NCI-H345 (cell line): ENCODE results near the gene TMEM35A.
A peak's percentile ranks its signal among the peaks of the same experiment; 100 is the strongest.
"Not testable (repeated sequence)": the region's sequence is repeated elsewhere in the genome, so short reads cannot be mapped to it uniquely, and the experiment has no call there.

Source experiments
- DNase-seq: peaks from one replicate; lab custom pipeline; 2025; lab: John Stamatoyannopoulos, UW

Gene TMEM35A, protein sequence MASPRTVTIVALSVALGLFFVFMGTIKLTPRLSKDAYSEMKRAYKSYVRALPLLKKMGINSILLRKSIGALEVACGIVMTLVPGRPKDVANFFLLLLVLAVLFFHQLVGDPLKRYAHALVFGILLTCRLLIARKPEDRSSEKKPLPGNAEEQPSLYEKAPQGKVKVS

GRCh38 chrX:101078716-101079598 lies at the start of gene TMEM35A:
Gene TMEM35A, plus strand, starts transcription at chrX:101078879. Its CDS starts 124 bp downstream, at chrX:101079003.
- peak; percentile 24 for DNase-seq

DNA sequence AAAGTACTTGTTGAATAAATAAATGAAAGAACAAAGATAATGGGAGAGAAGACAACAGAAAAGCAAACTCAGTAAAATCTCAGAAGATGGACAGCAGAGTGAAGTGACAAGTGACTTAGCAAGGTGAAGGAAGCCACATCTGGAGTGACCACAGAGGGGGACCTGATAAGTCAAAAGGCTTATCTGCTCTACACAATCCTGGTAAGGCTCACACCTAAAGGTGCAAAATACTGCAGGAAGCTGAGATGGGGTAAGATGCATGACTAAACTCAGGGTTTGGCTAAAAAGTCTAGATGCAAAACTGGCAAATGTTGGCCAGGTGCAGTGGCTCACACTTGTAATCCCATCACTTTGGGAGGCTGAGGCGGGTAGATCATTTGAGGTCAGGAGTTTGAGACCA lies 49.0 kb upstream of the TMEM35A start:
- DNase-seq = no peak

GRCh38 chrX:101037231-101037630 lies 41.4 kb upstream of the TMEM35A start:
- no peak for DNase-seq

DNA sequence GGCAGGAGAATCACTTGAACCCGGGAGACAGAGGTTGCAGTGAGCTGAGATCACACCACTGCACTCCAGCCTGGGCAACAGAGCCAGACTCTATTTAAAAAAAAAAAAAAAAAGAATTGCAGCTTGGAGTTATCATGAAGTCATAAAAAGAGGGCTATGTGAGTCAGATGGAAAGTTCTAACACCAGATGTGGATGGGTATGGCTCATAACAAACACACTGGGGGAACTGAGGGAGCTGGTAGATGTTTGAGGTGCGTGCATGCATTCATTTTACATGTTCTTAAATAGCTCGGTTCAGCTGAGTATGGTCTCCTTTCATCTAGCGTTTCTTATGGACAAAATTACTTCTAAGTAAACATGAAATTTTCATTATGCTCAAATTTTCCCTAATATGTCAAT lies 38.5 kb upstream of the TMEM35A start:
- DNase-seq = no peak

- DNase-seq = no peak
Observed at GRCh38 chrX:101051153-101051548, 27.5 kb upstream of the TMEM35A start.

- peak; percentile 73 for DNase-seq
Observed at GRCh38 chrX:101051549-101052302, 27.0 kb upstream of the TMEM35A start, which contains the start of gene TRMT2B. Gene TRMT2B, minus strand, starts transcription at chrX:101052111. Its CDS starts 9,822 bp downstream, at chrX:101042289.

DNA sequence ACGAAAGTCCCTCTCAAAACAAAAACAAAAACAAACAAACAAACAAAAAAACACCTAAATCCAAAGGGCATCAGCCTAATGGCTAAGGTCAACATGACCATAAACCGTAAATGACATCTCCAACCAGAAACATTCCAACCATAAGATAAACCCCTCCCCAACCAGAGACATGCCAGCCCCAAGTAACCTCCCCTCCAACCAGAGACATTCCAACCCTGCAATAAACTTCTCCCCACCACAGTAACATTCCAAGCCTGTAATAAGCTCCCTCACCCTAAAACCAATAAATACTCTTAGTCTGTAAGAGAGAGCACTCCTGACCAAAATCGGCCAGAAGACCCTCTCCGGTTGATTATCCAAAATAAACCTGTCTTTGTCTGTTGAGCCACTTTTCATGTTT lies 22.1 kb upstream of the TMEM35A start:
- not testable (repeated sequence) for DNase-seq

- no peak for DNase-seq
Observed at GRCh38 chrX:101057093-101057714, 21.5 kb upstream of the TMEM35A start.

DNA sequence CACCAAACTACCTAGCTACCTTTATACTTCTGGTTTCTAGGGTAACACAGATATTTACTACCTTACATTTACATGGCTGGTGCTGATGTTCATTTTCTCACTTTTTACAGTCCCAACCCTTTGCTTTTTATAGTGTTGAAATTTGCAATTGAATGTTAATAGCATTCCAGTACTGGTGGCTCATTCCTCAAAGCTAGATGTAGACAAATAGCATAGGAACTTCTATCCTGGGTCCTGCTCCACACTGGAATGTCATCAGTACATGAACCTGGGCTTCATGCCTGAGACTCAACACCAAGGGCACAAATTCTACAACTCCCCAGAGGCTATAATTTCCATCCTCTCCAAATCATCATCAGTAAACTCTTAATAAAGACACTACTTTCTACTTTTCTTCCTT lies 16.5 kb upstream of the TMEM35A start:
- DNase-seq = no peak

GRCh38 chrX:101071582-101071981 lies 7.1 kb upstream of the TMEM35A start:
- no peak for DNase-seq

- DNase-seq = no peak
Observed at GRCh38 chrX:101079736-101080270, 1.1 kb downstream of the TMEM35A start.

- no peak for DNase-seq
Observed at GRCh38 chrX:101080326-101081124, 1.8 kb downstream of the TMEM35A start.

DNA sequence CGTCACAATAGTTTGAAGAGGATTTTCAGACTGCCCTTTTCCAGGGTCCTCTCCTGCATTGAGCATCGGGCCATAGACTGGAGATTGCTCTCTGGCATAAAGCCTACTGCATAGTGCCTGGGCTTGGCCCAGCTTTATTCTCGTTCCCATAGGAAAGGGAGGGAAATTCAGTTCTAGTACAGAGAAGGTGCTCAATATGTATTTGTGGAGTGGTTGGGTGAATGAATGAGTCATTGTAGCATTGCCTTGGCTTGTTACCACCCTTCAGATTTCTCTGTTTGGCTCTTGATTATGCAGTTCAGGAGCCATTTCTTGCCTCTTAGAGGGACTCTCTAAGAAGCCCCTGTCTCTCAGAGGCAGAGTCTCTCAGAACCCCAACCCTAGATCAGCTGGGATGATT lies 2.6 kb downstream of the TMEM35A start:
- no peak for DNase-seq

DNA sequence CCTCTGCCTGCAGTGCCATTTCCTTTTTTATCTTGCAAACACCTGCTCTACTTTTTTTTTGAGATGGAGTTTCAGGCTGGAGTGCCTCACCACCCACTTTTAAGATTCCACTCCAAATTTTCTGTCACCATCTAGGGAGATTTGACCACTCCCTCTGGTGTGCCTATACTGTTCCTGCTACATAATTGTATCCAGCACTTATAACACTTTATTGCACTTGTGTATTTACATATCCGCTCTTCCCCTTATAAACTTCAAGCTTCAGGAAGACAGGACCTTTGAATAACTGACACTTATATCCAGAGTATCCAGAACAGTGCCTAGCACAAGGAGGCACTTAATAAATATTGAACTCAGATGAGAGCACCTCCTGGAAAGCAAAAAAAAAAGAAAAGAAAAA lies 13.1 kb downstream of the TMEM35A start:
- no peak for DNase-seq

GRCh38 chrX:101097546-101098453 lies 19.1 kb downstream of the TMEM35A start, which contains the start of gene CENPI:
Gene CENPI, plus strand, starts transcription at chrX:101098204. Its CDS starts 2,867 bp downstream, at chrX:101101071.
- DNase-seq = peak; percentile 95

GRCh38 chrX:101108284-101108683 lies 29.6 kb downstream of the TMEM35A start:
- no peak for DNase-seq

DNA sequence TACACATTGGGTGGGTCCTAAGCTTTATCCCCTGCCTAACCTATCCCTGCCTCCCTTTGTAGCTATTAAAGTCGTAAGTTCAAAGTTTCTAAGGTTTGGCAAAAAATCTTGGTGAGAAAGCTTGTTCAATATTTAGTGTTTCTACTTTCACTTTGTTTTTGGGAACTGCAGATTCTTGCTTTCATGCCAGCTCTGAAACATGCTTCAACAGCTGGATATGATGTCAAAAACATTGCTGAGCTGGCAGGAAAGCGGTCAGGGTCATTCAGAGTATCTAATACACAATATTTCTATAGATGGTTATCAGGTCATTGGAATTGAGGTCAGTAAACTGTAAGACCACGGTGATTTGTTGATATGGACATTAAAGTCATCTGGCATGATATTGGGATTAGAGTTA lies 39.0 kb downstream of the TMEM35A start:
- no peak for DNase-seq

DNA sequence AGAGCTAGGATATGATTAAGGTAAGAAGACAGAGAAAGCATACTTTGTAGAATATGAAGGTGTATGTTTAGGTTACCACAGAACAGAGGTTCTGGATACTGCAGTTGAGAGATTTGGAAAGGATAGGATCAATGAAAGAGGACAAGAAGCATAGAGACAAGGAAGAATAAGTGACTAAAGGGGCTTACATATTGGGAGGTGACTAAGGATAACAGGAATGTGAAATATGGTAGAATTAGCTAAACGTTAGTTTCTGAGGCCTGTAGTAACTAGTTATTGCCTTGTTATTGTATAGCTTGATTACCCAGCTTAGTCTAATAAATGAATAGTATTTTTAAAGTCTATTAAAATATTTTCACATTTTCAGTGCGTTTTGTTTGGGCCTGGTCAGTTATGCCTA lies 57.6 kb downstream of the TMEM35A start:
- no peak for DNase-seq
